ENCODE data around the gene RAB6D. TPM values are rescaled to one million over a fixed set of nuclear protein-coding genes. Genes with fewer than 3 reads are reported as not detected.
"Not testable (repeated sequence)": the region's sequence is repeated elsewhere in the genome, so short reads cannot be mapped to it uniquely, and the experiment has no call there.

RAB6D gene
- polyA plus RNA-seq, 3 donors = not detected

DNA sequence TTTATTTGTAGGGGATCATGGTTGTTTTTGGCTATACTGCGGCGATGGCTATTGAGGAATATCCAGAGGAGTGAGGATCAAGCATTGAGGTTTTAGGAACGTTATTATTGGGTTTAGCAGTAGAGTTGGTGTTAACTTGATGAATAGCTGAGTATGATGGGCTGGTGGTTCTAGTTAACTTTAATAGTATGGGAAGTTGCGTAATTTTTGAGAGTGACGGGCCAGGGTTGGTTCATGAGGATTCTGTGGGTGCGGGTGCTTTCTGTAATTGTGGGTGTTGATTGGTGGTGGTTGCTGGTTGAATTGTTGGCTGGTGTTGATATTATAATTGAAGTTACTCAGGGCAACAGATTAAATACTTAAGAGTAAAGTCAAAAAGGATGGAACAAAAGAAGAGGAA is 6.0 kb upstream of the RAB6D start:
- Mint-ChIP-seq H3K27me3 (ENCODE audit: low read depth in 3 of 3) (peaks cover 5 to 10% (median 9%) of the 10 kb centered on the region in 3 donors), H3K27ac (no peak overlapping the region), H3K9me3 (peaks cover 0 to 4% (median 1%) of the 10 kb centered on the region in 7 donors), H3K36me3 (no peaks in the 10 kb centered on the region), H3K4me3 (no peak overlapping the region), H3K4me1 (no peaks in the 10 kb centered on the region)
- Histone ChIP-seq H3K4me3 (replicated peaks in 1 of 3; ENCODE audit: low read depth in 2 of 3, low read length in 3 of 3) (no peak overlapping the region), H3K4me2 (replicated peaks; ENCODE audit: extremely low read depth, low read length, poor library complexity, severe bottlenecking) (no peak overlapping the region), H3K27ac (ENCODE audit: low read depth in 1 of 2, low read length in 2 of 2) (no peak overlapping the region), H3K9me3 (replicated peaks in 1 of 2; ENCODE audit: control insufficient read depth in 1 of 2, insufficient read depth in 1 of 2, low read length in 2 of 2) (no peaks in the 10 kb centered on the region), H3K9ac (ENCODE audit: insufficient read depth, low read length, poor library complexity, severe bottlenecking) (no peak overlapping the region), H3K27me3 (ENCODE audit: control insufficient read depth in 2 of 2, insufficient read depth in 2 of 2, low read length in 2 of 2) (peaks cover 4 to 9% of the 10 kb centered on the region in 2 donors), H4K20me1 (ENCODE audit: insufficient read depth, low read length) (no peaks in the 10 kb centered on the region), H3K4me1 (ENCODE audit: control insufficient read depth in 1 of 2, insufficient read depth in 2 of 2, low read length in 2 of 2) (no peaks in the 10 kb centered on the region), H3K79me2 (ENCODE audit: insufficient read depth, low read length) (no peaks in the 10 kb centered on the region), H2AFZ (ENCODE audit: insufficient read depth, low read depth, low read length, poor library complexity, severe bottlenecking) (no peak overlapping the region), H3K36me3 (replicated peaks in 1 of 2; ENCODE audit: control insufficient read depth in 1 of 2, insufficient read depth in 2 of 2, low read length in 2 of 2) (no peaks in the 10 kb centered on the region)
- no peak for TF ChIP-seq CTCF (IDR thresholded peaks at IDR 0.05)
- 80% methylated on average over 6 of the region's 6 CpGs for WGBS (ENCODE audit: insufficient coverage)
- intact Hi-C loops (cut with micrococcal nuclease) = no loop called here
- DNase-seq = no peak

DNA sequence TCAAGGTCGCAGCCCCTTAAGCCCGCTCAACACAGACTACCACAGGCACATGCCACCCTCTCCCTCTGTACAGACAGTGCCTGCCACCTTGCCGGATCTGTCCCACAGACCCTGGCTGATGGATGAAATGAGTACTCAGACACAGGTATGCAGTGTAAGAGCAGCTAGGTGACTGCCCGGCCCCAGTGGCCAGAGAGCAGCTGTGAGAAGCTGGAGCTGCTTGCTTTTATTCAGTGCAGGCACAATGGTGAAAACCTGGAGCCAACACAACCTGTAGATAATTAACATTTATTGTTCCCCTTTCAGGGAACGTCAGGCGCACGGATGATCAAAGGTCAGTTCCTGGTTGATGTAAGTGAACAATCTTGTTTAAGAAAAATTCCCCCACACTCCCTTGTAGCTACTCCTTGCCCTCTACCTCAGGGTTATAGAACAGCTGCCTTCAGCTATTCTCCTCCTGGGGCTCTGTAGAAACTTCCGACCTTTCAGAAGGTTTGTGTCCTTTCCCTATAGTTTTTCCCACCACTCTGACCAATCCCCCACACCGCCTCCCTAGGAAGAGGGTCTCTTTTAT is 4.6 kb upstream of the RAB6D start:
- no CpG with 5 or more reads among the region's 9 CpGs for WGBS (ENCODE audit: insufficient coverage)
- H3K4me1 ChIP-seq (ENCODE audit: control insufficient read depth in 1 of 2, insufficient read depth in 2 of 2, low read length in 2 of 2); H3K4me1 Mint-ChIP-seq; H3K4me3 Mint-ChIP-seq; H3K9me3 ChIP-seq (replicated peaks in 1 of 2; ENCODE audit: control insufficient read depth in 1 of 2, insufficient read depth in 1 of 2, low read length in 2 of 2); H3K36me3 Mint-ChIP-seq; H3K27ac ChIP-seq (ENCODE audit: low read depth in 1 of 2, low read length in 2 of 2); H3K9me3 Mint-ChIP-seq; H3K9ac ChIP-seq (ENCODE audit: insufficient read depth, low read length, poor library complexity, severe bottlenecking); H3K36me3 ChIP-seq (replicated peaks in 1 of 2; ENCODE audit: control insufficient read depth in 1 of 2, insufficient read depth in 2 of 2, low read length in 2 of 2); H3K4me3 ChIP-seq (replicated peaks in 1 of 3; ENCODE audit: low read depth in 2 of 3, low read length in 3 of 3); H3K79me2 ChIP-seq (ENCODE audit: insufficient read depth, low read length); H2AFZ ChIP-seq (ENCODE audit: insufficient read depth, low read depth, low read length, poor library complexity, severe bottlenecking); H3K27ac Mint-ChIP-seq; DNase-seq; H3K4me2 ChIP-seq (replicated peaks; ENCODE audit: extremely low read depth, low read length, poor library complexity, severe bottlenecking); intact Hi-C loops (cut with micrococcal nuclease); H4K20me1 ChIP-seq (ENCODE audit: insufficient read depth, low read length): not testable (repeated sequence)
- peaks cover 17 to 23% (median 23%) of the 10 kb centered on the region in 3 donors for H3K27me3 Mint-ChIP-seq (ENCODE audit: low read depth in 3 of 3)
- peaks cover 13 to 21% of the 10 kb centered on the region in 2 donors for H3K27me3 ChIP-seq (ENCODE audit: control insufficient read depth in 2 of 2, insufficient read depth in 2 of 2, low read length in 2 of 2)
